Measurements from ENCODE around the gene TRIM8.

The TRIM8 gene

DNA sequence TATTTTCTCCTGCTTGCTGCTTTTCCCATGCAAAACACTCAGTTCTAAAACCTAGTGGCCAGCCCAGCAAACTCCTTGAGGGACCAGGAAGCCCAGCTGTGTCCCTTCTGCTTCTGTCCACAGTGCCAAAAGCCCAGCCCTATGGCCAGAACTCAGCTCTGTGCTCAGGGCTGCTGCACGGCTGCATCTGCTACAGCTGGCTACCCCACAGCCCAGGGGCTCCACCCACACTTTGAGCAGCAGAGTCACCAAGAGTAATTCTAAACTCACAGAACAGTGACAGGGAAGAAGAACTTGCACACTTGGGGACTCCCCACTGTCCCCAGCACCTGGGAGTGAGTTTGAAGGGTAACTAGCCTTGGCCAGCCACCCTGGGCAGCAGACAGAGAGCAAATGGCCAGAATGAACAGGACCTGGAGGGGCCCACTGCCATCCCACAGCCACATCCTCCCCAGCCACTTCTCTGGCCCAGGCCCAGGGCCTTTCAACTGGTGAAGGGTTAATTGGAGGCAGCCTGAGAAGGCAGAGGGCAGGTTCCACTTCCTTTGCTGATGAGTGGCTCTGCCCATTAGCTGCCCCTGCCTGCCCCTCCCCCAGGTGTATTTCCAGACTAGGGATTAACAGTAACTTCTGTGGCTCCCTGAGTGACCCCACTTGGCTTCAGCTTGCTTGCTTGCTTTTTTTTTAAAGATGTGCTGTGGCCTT, 28.1 kb upstream of the TRIM8 start:
- DNase-seq, result no peak

DNA sequence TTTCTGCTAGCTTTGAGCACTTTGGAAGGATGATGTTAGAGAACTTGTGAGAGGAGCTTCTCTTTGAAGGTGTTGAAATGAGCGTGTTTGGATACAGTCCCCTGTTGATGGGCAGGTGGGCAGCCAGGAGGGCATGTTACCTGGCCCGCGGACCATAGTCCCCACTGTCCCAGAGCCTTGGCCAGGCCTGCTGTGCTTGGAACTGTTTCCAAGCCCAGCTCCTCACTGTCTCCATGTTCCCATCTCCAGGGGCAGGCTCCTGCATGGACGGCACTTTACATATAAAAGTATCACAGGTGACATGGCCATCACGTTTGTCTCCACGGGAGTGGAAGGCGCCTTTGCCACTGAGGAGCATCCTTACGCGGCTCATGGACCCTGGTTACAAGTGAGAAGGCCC, 27.2 kb upstream of the TRIM8 start:
- DNase-seq, result no peak

DNA sequence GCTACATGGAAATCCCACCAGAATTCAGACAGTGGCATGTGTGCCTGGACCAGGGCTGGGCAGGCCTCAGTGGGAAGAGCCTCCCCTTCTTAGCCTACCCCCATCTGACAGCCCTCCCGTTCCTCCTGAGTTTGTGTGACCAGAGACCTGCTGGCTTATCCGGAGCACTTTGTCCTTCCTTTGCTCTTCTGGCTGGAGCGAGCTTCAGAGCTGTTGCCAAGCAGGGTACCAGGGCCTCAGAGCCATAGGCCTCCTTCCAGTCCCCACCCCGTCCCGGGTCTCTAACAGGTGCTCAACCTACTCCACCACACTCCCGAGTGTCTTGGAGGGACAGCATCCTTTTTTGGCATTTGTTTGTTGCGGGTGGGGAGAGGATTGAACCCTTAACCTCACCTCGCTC, 26.5 kb upstream of the TRIM8 start:
- DNase-seq, result no peak

DNA sequence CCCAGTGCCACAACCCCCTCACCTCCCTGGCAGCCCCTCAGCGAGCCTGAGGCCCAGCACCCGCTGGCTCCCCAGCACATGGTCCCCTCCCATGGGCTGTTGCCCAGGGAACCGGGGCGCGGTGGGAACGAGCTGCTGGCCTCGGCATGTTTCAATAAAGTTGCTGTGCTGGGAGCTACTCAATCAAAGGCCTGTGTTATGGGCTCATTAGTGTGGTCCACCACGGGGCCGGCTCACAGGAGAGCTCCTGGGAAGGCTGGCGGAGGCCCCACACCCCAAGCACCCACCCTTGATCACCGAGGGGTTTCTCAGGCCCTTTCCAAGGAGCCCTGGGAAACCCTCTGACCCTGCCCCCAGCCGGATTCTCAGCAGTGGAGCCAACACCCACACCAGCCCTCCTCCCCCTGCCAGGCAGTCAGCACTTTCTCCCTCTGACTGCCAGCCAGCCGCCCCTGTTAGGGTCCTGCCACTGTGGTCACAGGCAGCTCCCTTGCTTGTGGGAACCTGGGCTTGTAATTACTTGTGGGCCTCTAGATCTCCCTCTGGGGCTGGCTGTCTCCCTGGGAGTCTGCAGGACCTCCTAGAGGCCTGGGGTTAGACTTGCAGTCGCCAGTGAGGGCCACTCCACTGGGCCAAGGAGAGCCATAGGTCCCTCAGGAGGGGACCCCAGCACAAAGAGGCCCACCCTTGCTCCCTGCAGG, 24.8 kb upstream of the TRIM8 start:
- no peak for DNase-seq

DNA sequence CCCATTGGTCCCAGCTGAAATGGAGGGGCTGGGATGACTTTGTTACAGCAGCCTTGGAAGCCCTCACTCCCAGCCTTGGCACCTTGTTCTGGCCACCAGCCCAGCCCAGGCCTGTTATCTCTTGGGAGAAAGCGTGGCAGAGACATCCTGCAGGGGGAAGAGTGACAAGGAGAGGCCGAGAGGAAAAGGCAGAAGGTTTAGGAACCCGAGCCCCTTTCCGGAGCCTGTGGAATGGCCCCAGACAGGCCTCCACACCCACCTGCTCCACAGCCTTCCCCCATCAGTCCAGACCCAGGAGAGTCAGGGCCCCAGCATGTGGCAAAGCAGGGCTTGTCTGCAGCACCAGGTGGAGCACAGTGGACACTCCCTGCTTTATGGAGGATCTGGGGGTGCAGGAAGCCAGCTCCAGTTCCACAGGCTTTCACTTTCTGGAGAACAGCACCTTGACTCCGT, 24.1 kb upstream of the TRIM8 start:
- no peak for DNase-seq

DNA sequence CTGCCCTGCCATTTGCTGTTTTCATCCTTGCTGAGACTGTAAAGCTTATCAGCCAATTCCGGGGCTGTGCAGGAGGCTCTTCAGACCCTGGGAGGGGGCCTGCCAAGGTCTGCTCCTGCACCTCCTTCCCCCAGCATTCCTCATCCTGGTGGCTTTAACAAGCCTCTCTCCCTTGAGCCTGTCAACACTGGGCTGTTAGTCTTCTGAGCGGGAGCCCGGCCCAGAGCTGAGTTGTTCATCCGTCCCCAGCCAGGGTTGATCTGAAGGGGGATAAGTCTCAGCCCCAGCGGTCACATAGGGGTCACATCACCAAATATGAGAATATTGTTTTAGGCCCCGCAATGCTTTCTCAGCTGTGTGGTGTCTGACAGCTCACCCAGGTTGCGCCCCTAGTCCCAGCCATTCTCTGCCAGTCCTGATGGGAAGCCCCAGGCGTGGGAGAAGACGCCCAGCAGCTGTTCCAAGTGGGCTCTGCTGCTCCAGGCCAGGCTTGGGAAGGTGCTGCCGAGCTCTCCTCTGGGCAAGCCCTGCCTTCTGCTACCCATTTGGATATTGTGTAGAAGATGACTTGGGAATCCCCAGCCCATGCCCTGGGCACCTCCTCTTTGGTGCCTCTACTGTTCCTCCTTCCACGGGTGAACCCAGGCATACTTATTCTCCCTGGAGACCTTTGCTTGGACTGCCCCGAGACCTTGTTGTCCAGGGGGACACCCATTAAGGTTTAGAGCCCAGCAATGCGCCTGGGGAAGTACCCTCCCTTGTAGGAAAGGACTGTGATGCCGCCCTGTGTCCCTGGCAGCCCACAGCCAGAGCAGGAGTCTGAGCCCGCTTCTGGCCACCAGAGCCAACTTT, 23.5 kb upstream of the TRIM8 start:
- no peak for DNase-seq

DNA sequence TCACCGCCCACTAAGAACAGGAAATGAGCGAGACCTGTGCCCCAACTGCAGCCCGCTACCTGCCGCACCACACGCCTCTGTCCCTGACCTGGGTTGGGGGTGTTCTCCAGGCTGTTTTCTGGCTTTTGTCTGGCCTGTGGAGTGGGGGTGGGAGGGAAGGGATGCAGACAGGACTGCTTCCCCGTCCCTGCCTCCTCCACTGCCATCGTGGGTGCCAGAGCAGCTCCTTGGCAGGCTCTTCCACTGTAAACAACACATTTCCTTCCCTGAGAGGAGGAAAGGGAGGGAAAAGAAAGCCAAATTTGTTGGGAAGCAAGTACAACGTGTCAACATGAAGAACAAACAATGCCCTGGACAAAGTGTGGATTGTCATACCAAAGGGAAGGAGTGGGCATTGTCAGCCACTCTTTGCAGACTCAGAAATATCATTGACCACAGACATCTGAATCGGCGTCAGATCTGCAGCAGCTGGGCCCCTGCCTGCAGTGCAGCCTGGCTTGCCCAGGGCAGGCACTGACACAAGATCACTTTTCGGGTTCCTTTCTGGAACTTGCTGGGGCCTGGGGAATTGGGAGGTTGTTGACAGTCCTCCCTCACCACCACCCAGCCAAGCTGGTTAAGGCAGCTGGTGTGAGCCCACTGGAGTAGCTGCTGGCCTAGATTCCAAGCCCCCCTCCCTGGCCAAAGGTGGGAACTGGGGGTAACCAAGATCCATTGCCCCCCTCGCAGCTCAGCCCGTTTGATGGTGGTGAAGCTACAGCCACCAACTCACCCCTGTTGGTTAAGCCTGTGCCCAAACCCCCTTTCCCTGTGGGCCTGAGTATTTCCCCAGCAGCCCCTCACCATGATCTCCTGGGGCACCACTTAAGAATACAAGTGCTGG, 22.6 kb upstream of the TRIM8 start:
- DNase-seq, result no peak

DNA sequence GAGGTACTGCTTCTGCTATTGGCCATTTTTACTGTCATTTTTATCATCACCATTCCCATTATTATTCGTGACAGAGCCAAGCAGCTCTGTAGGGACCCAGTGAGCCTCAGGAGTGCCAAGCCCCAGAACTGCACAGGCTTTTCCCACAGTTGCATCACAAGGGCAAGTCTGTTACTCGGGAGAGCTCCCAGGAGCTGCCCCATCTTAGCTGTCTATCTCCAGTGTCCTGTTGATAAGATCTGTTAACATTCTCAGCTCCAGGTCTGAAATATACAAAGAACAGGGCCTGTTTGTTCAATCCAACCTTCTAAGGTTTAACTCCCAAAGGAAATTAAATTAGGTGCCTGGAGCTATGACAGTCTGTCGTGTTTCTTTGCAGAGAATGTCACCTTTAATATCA, 20.2 kb upstream of the TRIM8 start:
- DNase-seq, result no peak

DNA sequence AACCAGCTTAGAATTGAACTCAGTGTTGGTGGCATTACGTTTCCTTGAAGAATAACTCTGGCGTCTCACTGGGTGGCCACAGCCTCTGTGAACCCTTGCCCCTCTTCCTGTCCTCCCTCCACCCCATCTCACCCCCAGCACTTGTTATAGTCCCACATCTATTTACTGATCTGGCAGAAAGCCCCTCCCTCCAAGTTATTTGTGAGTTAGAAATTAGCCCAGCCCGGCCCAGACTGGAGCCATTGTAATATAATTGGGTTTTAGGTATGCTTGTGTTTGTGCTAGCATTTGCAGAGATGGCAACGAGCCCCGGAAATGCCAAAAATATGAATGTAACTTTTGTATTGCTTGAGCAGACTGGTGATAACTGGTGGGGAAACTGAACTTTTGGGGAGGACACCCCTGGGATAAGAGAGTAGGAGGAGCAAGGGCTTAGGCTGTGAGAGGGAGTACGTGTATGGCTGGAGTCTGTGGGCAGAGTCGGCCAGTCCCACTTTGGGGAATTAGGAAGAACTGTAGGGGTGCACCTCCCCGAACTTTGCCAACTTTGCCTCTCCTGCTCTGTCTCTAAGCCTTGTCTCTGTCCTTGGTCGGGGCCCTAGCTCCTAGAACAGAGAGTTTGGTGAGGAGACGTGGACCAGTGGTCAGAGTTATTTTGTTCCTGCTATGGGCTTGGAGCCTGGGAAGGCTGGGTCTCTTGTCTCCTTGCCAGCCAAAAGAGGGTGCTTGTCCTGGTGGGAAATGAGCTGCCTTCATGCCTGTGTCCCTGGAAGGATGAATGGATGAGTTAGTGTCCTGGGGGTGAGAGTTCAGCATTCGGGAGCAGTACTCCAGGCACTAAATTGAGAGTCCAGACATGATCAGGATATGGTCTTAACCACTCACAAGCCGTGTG, 19.3 kb upstream of the TRIM8 start:
- no peak for DNase-seq

DNA sequence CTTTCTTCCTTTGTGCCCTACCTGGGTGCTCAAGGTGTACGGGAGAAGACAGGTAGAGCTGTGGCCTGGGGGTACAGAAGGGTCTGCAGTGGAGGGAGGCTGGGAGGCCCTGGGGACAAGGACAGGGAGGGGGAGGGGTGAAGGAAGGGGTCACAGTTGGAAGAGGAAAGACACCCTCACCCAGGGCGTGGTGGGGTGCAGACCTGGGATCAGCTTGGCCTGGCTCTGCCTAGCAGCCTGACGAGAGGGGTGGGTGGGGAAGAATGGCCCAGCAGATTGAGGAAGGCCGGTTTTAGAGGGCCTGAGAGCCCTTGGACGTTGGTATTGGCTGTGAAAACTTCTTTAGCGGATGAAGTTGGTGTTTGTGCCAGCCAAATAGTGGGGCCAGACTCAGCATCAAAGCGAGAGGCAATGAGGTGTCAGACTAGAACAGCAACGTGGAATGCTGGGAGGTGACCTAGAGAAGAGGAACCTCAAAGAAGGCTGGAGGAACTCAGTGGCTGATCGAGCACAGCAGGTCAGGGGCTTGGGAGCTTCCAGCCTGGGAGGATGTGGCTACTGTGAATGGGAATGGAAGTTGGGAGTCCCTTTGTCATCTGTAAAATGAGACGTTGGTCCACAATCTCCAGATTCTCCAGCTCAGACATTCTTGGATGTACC, 18.1 kb upstream of the TRIM8 start:
- DNase-seq, result no peak

DNA sequence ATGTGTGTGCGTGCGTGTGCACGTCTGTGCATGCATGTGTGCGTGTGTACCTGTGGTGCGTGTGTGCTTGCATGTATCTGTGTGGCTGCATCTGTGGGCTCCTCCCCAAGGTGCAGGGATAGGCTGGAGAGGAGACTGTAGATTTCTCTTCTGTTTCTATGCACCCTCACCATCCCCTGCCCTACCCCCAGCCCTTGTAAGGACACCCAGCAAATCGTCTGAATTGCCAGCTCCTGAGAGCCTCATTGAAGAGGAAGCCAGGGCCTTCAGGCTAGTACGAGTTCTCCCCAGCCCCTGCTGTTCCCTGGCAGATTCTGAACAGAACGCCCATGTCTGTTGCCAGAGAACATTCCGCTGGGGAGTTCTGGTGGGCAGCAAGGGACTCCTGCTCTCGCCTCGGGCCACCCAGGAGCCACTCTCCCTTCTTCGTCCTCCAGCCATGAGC, 17.0 kb upstream of the TRIM8 start:
- no peak for DNase-seq

DNA sequence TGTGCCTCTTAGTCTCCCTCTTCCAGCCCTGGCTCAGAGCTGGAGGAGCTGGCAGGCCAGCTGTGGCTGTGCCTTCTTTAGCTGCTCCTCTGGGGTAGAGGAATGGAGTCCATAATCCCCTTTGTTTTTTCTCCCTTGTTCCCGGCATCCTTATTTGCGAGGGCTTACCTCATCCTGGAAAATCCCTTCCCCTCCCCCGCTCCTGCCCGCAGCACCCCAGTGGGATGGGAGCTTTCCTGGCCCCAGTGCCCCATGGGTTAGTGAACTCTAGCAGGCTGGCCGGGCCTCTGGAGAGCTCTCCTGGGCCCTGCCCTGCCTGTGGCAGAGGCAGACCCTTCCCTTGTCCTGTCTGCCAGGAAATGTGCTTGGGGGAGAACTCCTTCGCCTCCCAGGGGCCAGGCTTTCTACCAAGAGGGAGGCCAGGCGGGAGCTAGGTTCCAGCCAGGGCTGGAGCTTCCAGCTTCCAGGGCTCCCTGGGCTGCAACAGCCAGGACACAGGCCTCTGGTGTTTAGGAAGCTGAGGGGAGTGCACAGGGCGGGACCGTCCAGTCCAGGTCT, 16.5 kb upstream of the TRIM8 start:
- no peak for DNase-seq

DNA sequence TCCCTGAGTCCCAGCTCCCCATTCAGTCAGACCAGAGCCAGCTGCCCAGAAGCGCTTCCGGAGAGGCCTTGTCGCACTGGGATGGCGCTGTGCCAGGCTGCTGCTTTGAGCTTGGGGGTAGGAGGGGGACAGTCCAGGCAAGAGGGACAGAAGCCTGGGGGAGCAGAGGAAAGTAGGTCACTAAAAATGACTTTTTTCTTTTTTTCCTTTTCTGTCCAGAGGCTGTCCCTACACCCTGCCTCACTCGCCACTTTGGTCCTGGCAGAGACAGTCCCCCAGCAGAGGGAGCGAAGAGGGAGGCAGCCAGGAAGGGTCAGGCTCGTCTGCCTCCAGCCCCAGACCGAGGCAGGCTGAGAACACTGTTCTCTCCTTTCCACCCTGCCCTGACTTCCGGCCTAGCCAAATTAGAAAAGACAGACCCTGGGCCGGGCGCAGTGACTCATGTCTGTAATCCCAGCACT, 15.8 kb upstream of the TRIM8 start:
- no peak for DNase-seq

DNA sequence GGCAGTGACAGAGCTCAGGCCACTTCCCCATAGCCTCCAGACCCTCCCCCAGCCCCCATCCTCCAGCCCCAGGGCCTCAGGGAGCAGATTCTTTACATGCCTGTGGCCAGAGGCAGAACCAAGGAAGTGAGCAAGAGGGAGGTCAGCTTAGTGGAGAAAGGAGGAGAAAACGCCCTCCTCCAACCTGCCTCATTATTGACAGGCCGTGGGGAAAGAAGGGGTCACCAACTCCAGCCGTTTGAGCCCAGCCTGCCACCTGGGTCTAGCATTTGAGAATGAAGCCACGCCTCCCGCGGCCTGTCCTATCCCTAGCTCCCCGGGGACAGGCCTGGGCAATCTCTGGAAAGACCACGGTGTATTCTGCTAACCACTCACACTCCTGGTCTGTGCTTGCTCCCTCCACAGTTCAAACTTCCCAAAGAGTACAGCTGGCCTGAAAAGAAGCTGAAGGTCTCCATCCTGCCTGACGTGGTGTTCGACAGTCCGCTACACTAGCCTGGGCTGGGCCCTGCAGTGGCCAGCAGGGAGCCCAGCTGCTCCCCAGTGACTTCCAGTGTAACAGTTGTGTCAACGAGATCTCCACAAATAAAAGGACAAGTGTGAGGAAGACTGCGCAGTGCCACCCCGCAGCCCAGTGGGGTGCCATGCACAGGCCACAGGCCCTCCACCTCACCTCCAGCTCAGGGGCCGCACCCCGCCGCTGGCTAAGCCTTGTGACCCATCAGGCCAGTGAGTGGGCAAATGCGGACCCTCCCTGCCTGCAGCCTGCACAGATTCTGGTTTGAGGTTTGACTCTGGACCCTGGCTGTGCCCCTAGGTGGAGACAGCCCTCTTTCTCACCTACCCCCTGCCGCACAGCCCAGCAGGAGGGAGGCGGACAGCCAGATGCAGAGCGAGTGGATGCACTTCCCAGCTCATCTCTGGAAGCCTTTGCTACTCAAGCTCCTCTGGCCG, 14.3 kb upstream of the TRIM8 start:
- no peak for DNase-seq

DNA sequence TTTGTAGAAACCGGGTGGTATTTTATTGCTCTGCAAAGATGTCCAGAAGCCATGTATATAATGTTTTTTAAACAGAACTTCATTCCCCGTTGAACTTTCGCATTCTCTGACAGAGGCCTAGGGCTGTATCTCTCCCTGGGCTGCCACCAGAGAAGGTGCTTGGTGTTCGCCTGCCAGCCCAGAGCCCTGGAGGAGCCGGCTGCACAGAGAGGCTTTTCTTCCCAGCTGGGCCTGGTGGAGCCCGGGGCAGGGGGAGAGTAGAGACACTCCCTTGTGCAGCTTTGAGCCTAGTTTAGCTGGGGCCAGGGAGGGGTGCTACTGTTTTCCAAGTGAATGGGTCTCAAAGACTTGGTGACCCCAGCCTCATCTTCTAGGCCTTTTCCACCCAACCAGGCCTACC, 13.6 kb upstream of the TRIM8 start:
- no peak for DNase-seq

DNA sequence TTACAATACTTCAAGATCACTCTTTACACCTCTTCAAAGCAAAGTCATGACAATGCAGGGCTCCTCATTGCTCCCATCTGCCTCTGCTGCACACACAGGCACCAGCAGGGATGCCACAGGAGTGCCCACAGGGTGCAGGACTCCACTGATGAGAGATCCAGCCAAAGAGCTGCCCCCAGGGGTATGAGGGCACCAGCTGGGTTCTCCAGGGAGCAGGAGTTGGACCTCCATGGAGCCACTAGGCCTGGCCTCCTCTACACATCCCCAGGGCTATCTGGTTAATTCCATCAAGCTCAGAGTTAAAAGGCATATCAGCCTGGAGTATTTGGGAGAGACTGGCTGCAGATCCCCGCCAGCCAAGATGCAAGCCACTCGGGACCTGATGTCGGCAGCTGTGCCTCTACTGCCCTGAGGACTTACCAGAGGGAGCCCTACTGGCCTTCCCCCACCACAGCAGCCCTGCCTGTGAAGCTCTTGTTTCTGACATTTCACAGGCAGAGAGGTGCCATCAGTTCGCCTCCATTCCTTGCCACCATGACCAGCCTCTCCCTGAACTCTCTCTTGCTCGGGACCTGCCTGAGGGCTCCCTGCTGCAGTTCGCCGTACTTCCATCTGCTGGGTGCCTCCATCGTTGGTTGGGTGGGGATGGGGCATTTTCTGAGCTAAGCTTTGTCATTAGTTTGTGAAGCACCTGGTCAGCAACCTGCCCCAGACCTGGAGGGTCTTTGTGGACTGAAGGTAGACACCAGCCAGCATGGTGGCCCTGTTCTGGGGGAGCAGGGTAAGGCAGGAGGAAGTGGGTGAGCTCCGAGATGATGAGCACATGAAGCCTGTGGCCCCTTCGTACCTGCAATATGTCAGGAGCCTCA, 12.5 kb upstream of the TRIM8 start:
- DNase-seq, result no peak

DNA sequence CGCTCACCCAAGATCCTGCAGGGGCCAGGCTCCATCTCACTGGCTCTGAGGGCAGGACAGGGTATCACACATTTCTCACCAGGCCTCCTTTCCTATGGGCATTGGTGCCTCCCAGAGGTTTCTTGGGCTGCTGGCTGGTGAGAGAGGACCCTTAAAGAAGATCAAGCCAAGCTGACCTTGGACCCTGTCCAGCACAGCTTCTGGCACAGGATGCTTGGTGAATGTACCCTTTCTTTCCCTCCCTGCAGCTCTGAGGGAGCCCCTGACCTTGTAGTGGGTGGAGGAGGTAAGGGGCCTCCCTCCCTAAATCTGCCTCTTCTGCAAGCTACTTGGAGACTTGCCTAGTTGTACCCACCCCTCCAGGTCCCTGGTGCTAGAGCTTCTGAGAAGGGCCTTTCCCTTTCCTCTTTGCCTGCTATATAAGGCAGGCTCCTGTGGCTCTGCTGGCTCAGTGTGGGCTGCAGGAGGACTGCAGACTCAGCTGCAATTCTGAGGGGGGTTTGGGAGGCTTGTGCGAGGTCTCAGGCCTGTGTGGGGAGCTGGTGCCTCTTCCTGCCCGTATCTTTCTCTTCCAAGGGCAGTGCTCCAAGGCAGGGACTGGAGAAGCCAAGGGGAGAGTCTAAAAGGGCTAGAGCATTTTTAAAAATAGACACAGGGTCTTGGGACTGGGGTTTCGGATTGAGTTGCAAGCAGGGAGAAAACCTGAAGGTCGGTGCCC, 11.7 kb upstream of the TRIM8 start:
- DNase-seq, result no peak

DNA sequence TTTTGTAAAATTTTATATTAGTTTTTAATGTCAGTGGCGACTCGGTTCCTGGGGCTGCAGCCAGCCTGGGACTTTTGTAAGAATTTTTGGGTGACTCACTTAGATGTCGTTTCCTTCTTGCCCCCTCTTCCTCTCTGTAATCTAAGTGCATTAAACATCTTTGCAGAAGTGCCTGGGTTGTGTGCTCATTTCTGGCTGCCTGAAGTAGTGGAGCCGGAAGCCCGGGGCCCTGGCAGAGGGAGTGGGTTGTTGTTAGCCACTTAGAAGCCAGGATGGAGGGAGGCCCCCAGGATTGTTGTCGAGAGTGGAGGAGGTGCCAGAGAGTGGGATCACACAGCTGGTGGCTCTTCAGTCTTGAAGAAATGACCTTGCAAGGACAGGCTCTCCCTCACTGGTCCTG, 11.0 kb upstream of the TRIM8 start:
- peak; percentile 33 for DNase-seq

Measured in stimulated activated CD4-positive, alpha-beta T cell treated with anti-CD3 and anti-CD28 coated beads, Interleukin-12 subunit alpha, Interleukin-12 subunit beta, amount 100 ng/mL, for 4 hours (primary cell).